Sigmoid colon (tissue), 4 donors: Measurements from ENCODE around the gene TTLL11.

Source experiments
- EP300 ChIP-seq, 4 donors: sonication (generic); formaldehyde crosslinking; IDR thresholded peaks; one replicate each; pipeline ENCODE4 v1.6.1; 2017; ENCODE audit warnings: antibody characterized with exemption in 4 of 4
- POLR2A ChIP-seq, 2 donors: fragments of 450-650 bp; IDR thresholded peaks; one replicate each; pipeline ENCODE4 v1.6.1; 2016; ENCODE audit warnings: antibody characterized with exemption in 2 of 2, mild to moderate bottlenecking in 2 of 2, moderate library complexity in 2 of 2
- POLR2AphosphoS5 ChIP-seq, 4 donors: sonication (generic); formaldehyde crosslinking; IDR thresholded peaks; one replicate each; pipeline ENCODE4 v1.6.1; 2017; ENCODE audit warnings: antibody characterized with exemption in 4 of 4
- TF ChIP-seq, protein P1 (sequence below), 4 experiments: fragments of 450-650 bp in 3 of 4; fragments of 200-600 bp in 1 of 4; IDR thresholded peaks; one replicate each; pipeline ENCODE4 v1.5.1; 2016 to 2019; ENCODE audit warnings: antibody characterized with exemption in 4 of 4, mild to moderate bottlenecking in 3 of 4, moderate library complexity in 2 of 4

- TF ChIP-seq, protein P1, sequence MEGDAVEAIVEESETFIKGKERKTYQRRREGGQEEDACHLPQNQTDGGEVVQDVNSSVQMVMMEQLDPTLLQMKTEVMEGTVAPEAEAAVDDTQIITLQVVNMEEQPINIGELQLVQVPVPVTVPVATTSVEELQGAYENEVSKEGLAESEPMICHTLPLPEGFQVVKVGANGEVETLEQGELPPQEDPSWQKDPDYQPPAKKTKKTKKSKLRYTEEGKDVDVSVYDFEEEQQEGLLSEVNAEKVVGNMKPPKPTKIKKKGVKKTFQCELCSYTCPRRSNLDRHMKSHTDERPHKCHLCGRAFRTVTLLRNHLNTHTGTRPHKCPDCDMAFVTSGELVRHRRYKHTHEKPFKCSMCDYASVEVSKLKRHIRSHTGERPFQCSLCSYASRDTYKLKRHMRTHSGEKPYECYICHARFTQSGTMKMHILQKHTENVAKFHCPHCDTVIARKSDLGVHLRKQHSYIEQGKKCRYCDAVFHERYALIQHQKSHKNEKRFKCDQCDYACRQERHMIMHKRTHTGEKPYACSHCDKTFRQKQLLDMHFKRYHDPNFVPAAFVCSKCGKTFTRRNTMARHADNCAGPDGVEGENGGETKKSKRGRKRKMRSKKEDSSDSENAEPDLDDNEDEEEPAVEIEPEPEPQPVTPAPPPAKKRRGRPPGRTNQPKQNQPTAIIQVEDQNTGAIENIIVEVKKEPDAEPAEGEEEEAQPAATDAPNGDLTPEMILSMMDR (IDR thresholded peaks at IDR 0.05), result no peak
- TF ChIP-seq POLR2A (IDR thresholded peaks at IDR 0.05), result no peak
- TF ChIP-seq POLR2AphosphoS5 (IDR thresholded peaks at IDR 0.05), result no peak
- TF ChIP-seq EP300 (IDR thresholded peaks at IDR 0.05), result no peak
Measured at GRCh38 chr9:121898856-121899255, 194.3 kb downstream of the TTLL11 start.
